Mesodermal cell (in vitro differentiated cells): ENCODE measurements around the gene KRTAP4-16.
"Not testable (repeated sequence)": the region's sequence is repeated elsewhere in the genome, so short reads cannot be mapped to it uniquely, and the experiment has no call there.

ENCODE experiments used
- H3K27ac ChIP-seq: 2 replicates; pipeline ENCODE4 v1.7.0; 2013; ENCODE audit warnings: mild to moderate bottlenecking, low read depth, low read length, moderate library complexity; ENCODE audit not compliant: severe bottlenecking
- H3K36me3 ChIP-seq: 2 replicates; pipeline ENCODE4 v1.7.1; 2013; ENCODE audit warnings: mild to moderate bottlenecking, low read length, moderate library complexity; ENCODE audit not compliant: control insufficient read depth, insufficient read depth
- H3K4me1 ChIP-seq: one replicate; pipeline ENCODE4 v1.7.1; 2013; ENCODE audit warnings: mild to moderate bottlenecking, low read length; ENCODE audit not compliant: insufficient read depth, control insufficient read depth, poor library complexity, severe bottlenecking
- H3K4me3 ChIP-seq: 2 replicates; pipeline ENCODE4 v1.7.0; 2013; ENCODE audit warnings: low read length, control low read depth, mild to moderate bottlenecking; ENCODE audit not compliant: insufficient read depth, poor library complexity, severe bottlenecking; ENCODE audit errors: extremely low read depth
- H3K9me3 ChIP-seq: 2 replicates; pipeline ENCODE4 v1.7.1; 2013; ENCODE audit warnings: mild to moderate bottlenecking, low read length, moderate library complexity; ENCODE audit not compliant: control insufficient read depth
- WGBS, 2 experiments: methylation state at CpG; one replicate each; pipeline ENCODE4 v1.1.5; 2013; ENCODE audit warnings: missing lambda C conversion rate in 2 of 2; ENCODE audit not compliant: insufficient coverage in 2 of 2; 5-methylcytosine and 5-hydroxymethylcytosine counted together

KRTAP4-16 gene

GRCh38 chr17:41139865-41140264 is 37.9 kb upstream of the KRTAP4-16 start:
- WGBS, 2 experiments, result 85 to 90% methylated on average over 12 of the region's 12 CpGs
- not testable (repeated sequence) for H3K27ac ChIP-seq, H3K4me3 ChIP-seq, H3K36me3 ChIP-seq, H3K9me3 ChIP-seq, H3K4me1 ChIP-seq

- no peaks in the 10 kb centered on the region for H3K9me3 ChIP-seq
- H3K4me1 ChIP-seq, result no peaks in the 10 kb centered on the region
- H3K36me3 ChIP-seq, result no peaks in the 10 kb centered on the region
- H3K27ac ChIP-seq, result no peak overlapping the region
- no peak overlapping the region for H3K4me3 ChIP-seq
- WGBS, 2 experiments, result 80 to 86% methylated on average over 1 of the region's 2 CpGs
Measured at GRCh38 chr17:41133880-41134735, 32.1 kb upstream of the KRTAP4-16 start.

GRCh38 chr17:41131979-41132378 is 30.0 kb upstream of the KRTAP4-16 start:
- Histone ChIP-seq H3K9me3 (no peaks in the 10 kb centered on the region), H3K4me3 (no peak overlapping the region), H3K4me1 (no peaks in the 10 kb centered on the region), H3K36me3 (no peaks in the 10 kb centered on the region), H3K27ac (no peak overlapping the region)
- 100% methylated on average over 2 to 3 of the region's 3 CpGs for WGBS, 2 experiments

GRCh38 chr17:41127371-41127770 is 25.4 kb upstream of the KRTAP4-16 start:
- no peaks in the 10 kb centered on the region for H3K4me1 ChIP-seq
- no peaks in the 10 kb centered on the region for H3K36me3 ChIP-seq
- no peak overlapping the region for H3K4me3 ChIP-seq
- H3K9me3 ChIP-seq, result no peaks in the 10 kb centered on the region
- H3K27ac ChIP-seq, result no peak overlapping the region
- WGBS, 2 experiments, result no CpG with 5 or more reads among the region's 1 CpG

- Histone ChIP-seq H3K9me3 (no peaks in the 10 kb centered on the region), H3K27ac (no peak overlapping the region), H3K4me1 (no peaks in the 10 kb centered on the region), H3K4me3 (no peak overlapping the region), H3K36me3 (no peaks in the 10 kb centered on the region)
- WGBS, 2 experiments, result no CpG with 5 or more reads among the region's 3 CpGs
Measured at GRCh38 chr17:41126412-41126811, 24.4 kb upstream of the KRTAP4-16 start.

- Histone ChIP-seq H3K9me3 (no peaks in the 10 kb centered on the region), H3K4me3 (no peak overlapping the region), H3K4me1 (no peaks in the 10 kb centered on the region), H3K27ac (no peak overlapping the region), H3K36me3 (no peaks in the 10 kb centered on the region)
- WGBS, 2 experiments, result no CpG with 5 or more reads among the region's 2 CpGs
Measured at GRCh38 chr17:41125064-41125463, 23.1 kb upstream of the KRTAP4-16 start.

GRCh38 chr17:41123991-41124371 is 22.0 kb upstream of the KRTAP4-16 start, which contains the start of gene KRTAP4-12:
KRTAP4-12 (minus strand) TSS chr17:41124182; CDS start chr17:41124122, 60 bp downstream.
- not testable (repeated sequence) for H3K36me3 ChIP-seq, H3K27ac ChIP-seq, H3K4me3 ChIP-seq, H3K9me3 ChIP-seq, H3K4me1 ChIP-seq
- WGBS, 2 experiments, result 64 to 80% methylated on average over 2 to 3 of the region's 3 CpGs

GRCh38 chr17:41123292-41123990 is 21.4 kb upstream of the KRTAP4-16 start:
- H3K27ac ChIP-seq, H3K9me3 ChIP-seq, H3K36me3 ChIP-seq, H3K4me3 ChIP-seq, H3K4me1 ChIP-seq: not testable (repeated sequence)
- 84 to 85% methylated on average over 10 to 11 of the region's 12 CpGs for WGBS, 2 experiments

- Histone ChIP-seq H3K36me3 (no peaks in the 10 kb centered on the region), H3K9me3 (no peaks in the 10 kb centered on the region), H3K4me1 (no peaks in the 10 kb centered on the region), H3K4me3 (no peak overlapping the region), H3K27ac (no peak overlapping the region)
- WGBS, 2 experiments, result 89 to 92% methylated on average over 2 of the region's 2 CpGs
Measured at GRCh38 chr17:41121742-41122141, 19.7 kb upstream of the KRTAP4-16 start.

- H3K27ac ChIP-seq, H3K9me3 ChIP-seq, H3K4me3 ChIP-seq, H3K4me1 ChIP-seq, H3K36me3 ChIP-seq: not testable (repeated sequence)
- WGBS, 2 experiments, result 88 to 93% methylated on average over 2 to 3 of the region's 11 CpGs
Measured at GRCh38 chr17:41119696-41120690, 18.0 kb upstream of the KRTAP4-16 start.
